ENCODE data around the gene SEM1. TPM values are rescaled to one million over a fixed set of nuclear protein-coding genes. Genes with fewer than 3 reads are reported as not detected.

The SEM1 gene
- total and polyA plus RNA-seq, 9 of the 15 experiments (the other 6 are each of a cell fraction or from before 2014, with no cell fraction given) = 74.7 to 938 (median 454) TPM

DNA sequence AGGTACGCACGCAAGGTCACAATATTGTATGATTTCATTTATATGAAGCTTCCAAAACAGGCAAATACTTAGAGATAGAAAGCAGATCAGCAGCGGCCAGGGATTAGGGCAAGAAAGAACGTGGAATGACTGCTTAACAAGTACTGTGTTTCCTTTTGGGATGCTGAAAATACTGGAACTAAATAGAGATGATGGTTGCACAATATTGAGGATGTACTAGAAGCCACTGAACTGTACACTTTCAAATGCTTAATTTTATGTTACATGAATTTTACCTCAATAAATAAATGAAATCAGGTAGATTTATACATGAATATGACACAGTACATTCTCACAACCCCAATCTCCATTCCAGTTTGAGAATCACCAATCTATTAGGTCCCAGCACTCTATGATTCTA, 15.6 kb downstream of the SEM1 start:
- Histone ChIP-seq H3K27ac (ENCODE audit: extremely low read depth, low read depth, low read length) (no peak overlapping the region), H3K4me2 (ENCODE audit: insufficient read depth, low read length) (no peak overlapping the region), H3K9me1 (ENCODE audit: control insufficient read depth, insufficient read depth, low read length) (no peaks in the 10 kb centered on the region), H2AFZ (ENCODE audit: low read depth, low read length) (no peak overlapping the region), H3K9me3 (replicated peaks; ENCODE audit: control insufficient read depth, insufficient read depth, low read depth, low read length) (no peaks in the 10 kb centered on the region), H3K9ac (ENCODE audit: insufficient read depth in 1 of 2, low read depth in 2 of 2, low read length in 2 of 2) (no peak overlapping the region), H3K4me1 (replicated peaks in 1 of 2; ENCODE audit: control insufficient read depth in 2 of 2, insufficient read depth in 2 of 2, low read length in 2 of 2) (no peaks in the 10 kb centered on the region), H4K20me1 (replicated peaks; ENCODE audit: control insufficient read depth, insufficient read depth, low read length) (peaks cover 2% of the 10 kb centered on the region; the same call in 1 of the 2 replicates), H3K27me3 (ENCODE audit: control insufficient read depth in 2 of 2, insufficient read depth in 2 of 2, low read length in 2 of 2) (no peaks in the 10 kb centered on the region), H3K79me2 (ENCODE audit: control insufficient read depth, insufficient read depth, low read length) (peaks cover 63% of the 10 kb centered on the region), H3K36me3 (ENCODE audit: control insufficient read depth, insufficient read depth, low read length) (peaks cover 42% of the 10 kb centered on the region), H3K4me3 (no peak overlapping the region)
- intact Hi-C loops (cut with micrococcal nuclease) (no loop called here), in situ Hi-C loops (cut with MboI) (no loop called here)
- ATAC-seq (no peak), DNase-seq (ENCODE audit: extremely low read depth in 1 of 4, low spot score in 3 of 4) (no peak), FAIRE-seq (no peak)
- WGBS (ENCODE audit: insufficient coverage, low coverage, missing lambda C conversion rate) = 90% methylated on average over 4 of the region's 4 CpGs
- ChIA-PET POLR2A (no interaction called here), CTCF (ENCODE audit: low intra/inter-chr PET ratio) (no interaction called here)
- no TSS peak for BruUV-seq (replicated peaks)
- TF ChIP-seq ZNF253 (CRISPR knock-in tag; conservative IDR thresholded peaks at IDR 0.05) (no peak), CEBPG (CRISPR knock-in tag; IDR thresholded peaks at IDR 0.05) (no peak), CEBPG (tag; conservative IDR thresholded peaks at IDR 0.05 in 1 of 2, IDR thresholded peaks at IDR 0.05 in 1 of 2) (peak in 1 of 2 experiments; percentile 48; a peak in 2 of 4 replicates)

GRCh38 chr7:96691702-96692101, 17.9 kb downstream of the SEM1 start:
- no peaks in the 10 kb centered on the region for H3K4me1 ChIP-seq (replicated peaks in 1 of 2; ENCODE audit: control insufficient read depth in 2 of 2, insufficient read depth in 2 of 2, low read length in 2 of 2)
- no peaks in the 10 kb centered on the region for H3K27me3 ChIP-seq (ENCODE audit: control insufficient read depth in 2 of 2, insufficient read depth in 2 of 2, low read length in 2 of 2)
- no TSS peak for BruUV-seq (replicated peaks)
- H3K4me3 ChIP-seq = no peak overlapping the region
- no peaks in the 10 kb centered on the region for H3K9me1 ChIP-seq (ENCODE audit: control insufficient read depth, insufficient read depth, low read length)
- FAIRE-seq (no peak), DNase-seq (ENCODE audit: extremely low read depth in 1 of 4, low spot score in 3 of 4) (no peak), ATAC-seq (no peak)
- peaks cover 44% of the 10 kb centered on the region; the same call in 2 of the 3 replicates for H3K79me2 ChIP-seq (ENCODE audit: control insufficient read depth, insufficient read depth, low read length)
- in situ Hi-C loops (cut with MboI) = no loop called here
- peaks cover 54% of the 10 kb centered on the region for H3K36me3 ChIP-seq (ENCODE audit: control insufficient read depth, insufficient read depth, low read length)
- 95% methylated on average over 1 of the region's 1 CpG for WGBS (ENCODE audit: insufficient coverage, low coverage, missing lambda C conversion rate)
- H3K27ac ChIP-seq (ENCODE audit: extremely low read depth, low read depth, low read length) = no peak overlapping the region
- H3K4me2 ChIP-seq (ENCODE audit: insufficient read depth, low read length) = no peak overlapping the region
- ChIA-PET POLR2A (no interaction called here), CTCF (ENCODE audit: low intra/inter-chr PET ratio) (no interaction called here)
- no peak overlapping the region for H2AFZ ChIP-seq (ENCODE audit: low read depth, low read length)
- H3K9ac ChIP-seq (ENCODE audit: insufficient read depth in 1 of 2, low read depth in 2 of 2, low read length in 2 of 2) = no peak overlapping the region
- H3K9me3 ChIP-seq (replicated peaks; ENCODE audit: control insufficient read depth, insufficient read depth, low read depth, low read length) = no peaks in the 10 kb centered on the region
- intact Hi-C loops (cut with micrococcal nuclease) = no loop called here
- no peaks in the 10 kb centered on the region; the same call in 1 of the 2 replicates for H4K20me1 ChIP-seq (replicated peaks; ENCODE audit: control insufficient read depth, insufficient read depth, low read length)
- TF ChIP-seq, protein P1, sequence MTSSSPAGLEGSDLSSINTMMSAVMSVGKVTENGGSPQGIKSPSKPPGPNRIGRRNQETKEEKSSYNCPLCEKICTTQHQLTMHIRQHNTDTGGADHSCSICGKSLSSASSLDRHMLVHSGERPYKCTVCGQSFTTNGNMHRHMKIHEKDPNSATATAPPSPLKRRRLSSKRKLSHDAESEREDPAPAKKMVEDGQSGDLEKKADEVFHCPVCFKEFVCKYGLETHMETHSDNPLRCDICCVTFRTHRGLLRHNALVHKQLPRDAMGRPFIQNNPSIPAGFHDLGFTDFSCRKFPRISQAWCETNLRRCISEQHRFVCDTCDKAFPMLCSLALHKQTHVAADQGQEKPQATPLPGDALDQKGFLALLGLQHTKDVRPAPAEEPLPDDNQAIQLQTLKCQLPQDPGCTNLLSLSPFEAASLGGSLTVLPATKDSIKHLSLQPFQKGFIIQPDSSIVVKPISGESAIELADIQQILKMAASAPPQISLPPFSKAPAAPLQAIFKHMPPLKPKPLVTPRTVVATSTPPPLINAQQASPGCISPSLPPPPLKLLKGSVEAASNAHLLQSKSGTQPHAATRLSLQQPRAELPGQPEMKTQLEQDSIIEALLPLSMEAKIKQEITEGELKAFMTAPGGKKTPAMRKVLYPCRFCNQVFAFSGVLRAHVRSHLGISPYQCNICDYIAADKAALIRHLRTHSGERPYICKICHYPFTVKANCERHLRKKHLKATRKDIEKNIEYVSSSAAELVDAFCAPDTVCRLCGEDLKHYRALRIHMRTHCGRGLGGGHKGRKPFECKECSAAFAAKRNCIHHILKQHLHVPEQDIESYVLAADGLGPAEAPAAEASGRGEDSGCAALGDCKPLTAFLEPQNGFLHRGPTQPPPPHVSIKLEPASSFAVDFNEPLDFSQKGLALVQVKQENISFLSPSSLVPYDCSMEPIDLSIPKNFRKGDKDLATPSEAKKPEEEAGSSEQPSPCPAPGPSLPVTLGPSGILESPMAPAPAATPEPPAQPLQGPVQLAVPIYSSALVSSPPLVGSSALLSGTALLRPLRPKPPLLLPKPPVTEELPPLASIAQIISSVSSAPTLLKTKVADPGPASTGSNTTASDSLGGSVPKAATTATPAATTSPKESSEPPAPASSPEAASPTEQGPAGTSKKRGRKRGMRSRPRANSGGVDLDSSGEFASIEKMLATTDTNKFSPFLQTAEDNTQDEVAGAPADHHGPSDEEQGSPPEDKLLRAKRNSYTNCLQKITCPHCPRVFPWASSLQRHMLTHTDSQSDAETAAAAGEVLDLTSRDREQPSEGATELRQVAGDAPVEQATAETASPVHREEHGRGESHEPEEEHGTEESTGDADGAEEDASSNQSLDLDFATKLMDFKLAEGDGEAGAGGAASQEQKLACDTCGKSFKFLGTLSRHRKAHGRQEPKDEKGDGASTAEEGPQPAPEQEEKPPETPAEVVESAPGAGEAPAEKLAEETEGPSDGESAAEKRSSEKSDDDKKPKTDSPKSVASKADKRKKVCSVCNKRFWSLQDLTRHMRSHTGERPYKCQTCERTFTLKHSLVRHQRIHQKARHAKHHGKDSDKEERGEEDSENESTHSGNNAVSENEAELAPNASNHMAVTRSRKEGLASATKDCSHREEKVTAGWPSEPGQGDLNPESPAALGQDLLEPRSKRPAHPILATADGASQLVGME (CRISPR knock-in tag; IDR thresholded peaks at IDR 0.05) = no peak
- no peak for TF ChIP-seq KLF13 (tag; IDR thresholded peaks at IDR 0.05; ENCODE audit: borderline replicate concordance, low read depth)
- TF ChIP-seq, protein P2, sequence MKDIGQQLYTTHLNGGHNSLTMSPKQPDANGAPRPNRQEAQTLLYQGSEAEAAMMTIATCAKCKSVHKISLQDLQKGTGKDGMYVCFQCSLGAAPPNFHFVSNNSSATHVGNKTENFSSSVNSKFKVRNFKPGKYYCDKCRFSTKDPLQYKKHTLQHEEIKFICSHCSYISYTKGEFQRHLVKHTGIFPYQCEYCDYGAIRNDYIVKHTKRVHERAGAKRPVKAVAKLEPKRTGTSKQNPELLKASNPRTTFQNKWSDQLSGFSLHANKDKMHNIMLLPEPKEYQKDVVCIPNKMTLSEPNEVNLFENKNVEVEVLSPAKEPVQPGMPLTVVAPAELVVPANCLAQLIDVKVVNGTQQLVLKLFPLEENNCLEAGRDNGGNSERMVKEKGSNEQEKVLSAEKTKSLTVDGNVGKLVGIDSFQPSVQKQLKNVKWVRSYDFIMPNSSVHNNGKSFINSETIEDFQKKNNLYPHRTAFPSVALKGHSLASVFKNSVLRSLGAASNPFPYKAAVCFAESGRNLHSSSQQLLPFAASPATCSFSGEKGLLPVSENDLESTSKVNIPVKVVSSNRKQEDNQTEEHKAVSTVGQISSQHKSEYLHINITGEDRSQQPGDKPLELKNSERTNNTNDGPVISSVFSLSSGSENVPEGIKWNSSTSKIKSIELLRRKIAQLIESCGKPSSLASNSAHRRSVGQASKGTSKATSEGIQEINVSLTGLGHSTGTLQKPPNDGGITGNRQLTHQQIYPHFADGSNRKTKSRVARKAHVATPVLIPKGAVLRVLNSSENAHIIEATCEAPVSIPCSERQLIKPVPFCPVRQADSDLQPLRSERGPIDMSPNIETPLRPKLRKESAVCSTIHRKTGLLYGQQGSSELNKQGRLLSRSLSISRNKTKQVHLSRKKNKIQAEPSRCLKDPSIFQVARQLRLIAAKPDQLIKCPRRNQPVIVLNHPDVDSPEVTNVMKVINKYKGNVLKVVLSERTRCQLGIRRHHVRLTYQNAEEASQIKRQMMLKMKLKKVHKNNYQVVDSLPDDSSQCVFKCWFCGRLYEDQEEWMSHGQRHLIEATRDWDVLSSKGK (CRISPR knock-in tag; IDR thresholded peaks at IDR 0.05) = no peak
- TF ChIP-seq TAF7 (tag; IDR thresholded peaks at IDR 0.05) = no peak
